HL-60 (cell line): ENCODE measurements around the gene GPN1.

Experiments
- DNase-seq, 2 experiments: peaks; one replicate each; pipeline ENCODE4 v3.0.0-alpha.2; 2010 to 2020; ENCODE audit warnings: low read depth in 1 of 2, low spot score in 1 of 2
- H3K27ac ChIP-seq: fragments of 250-450 bp; sonication (Bioruptor Pico); replicated peaks from 2 replicates; pipeline ENCODE4 v1.5.1; 2020; ENCODE audit warnings: mild to moderate bottlenecking, moderate library complexity
- H3K27me3 ChIP-seq: fragments of 250-450 bp; sonication (Bioruptor Pico); 2 replicates; pipeline ENCODE4 v1.5.1; 2021; ENCODE audit warnings: mild to moderate bottlenecking, moderate library complexity; ENCODE audit not compliant: insufficient read depth, poor library complexity, severe bottlenecking
- H3K4me3 ChIP-seq: replicated peaks from 2 replicates; pipeline ENCODE4 v1.5.1; 2011; ENCODE audit warnings: mild to moderate bottlenecking, control low read depth, low read length; ENCODE audit not compliant: insufficient read depth
- GABPA ChIP-seq: IDR thresholded peaks from 2 replicates; pipeline ENCODE4 v1.6.1; 2012; ENCODE audit warnings: low read depth
- POLR2AphosphoS5 ChIP-seq: IDR thresholded peaks from 2 replicates; pipeline ENCODE4 v1.6.1; 2012; ENCODE audit warnings: low read depth
- SPI1 ChIP-seq: IDR thresholded peaks from 2 replicates; pipeline ENCODE4 v1.6.1; 2012; ENCODE audit warnings: low read depth, mild to moderate bottlenecking, borderline replicate concordance
- TF ChIP-seq, protein P1 (sequence below): IDR thresholded peaks from 2 replicates; pipeline ENCODE4 v1.6.1; 2012; ENCODE audit warnings: low read depth; ENCODE audit not compliant: insufficient replicate concordance
- TF ChIP-seq, protein P2 (sequence below): IDR thresholded peaks from one replicate; pipeline ENCODE4 v1.5.1; 2011; ENCODE audit warnings: low read length, control low read depth, inconsistent platforms; ENCODE audit not compliant: insufficient read depth

GPN1 gene

DNA sequence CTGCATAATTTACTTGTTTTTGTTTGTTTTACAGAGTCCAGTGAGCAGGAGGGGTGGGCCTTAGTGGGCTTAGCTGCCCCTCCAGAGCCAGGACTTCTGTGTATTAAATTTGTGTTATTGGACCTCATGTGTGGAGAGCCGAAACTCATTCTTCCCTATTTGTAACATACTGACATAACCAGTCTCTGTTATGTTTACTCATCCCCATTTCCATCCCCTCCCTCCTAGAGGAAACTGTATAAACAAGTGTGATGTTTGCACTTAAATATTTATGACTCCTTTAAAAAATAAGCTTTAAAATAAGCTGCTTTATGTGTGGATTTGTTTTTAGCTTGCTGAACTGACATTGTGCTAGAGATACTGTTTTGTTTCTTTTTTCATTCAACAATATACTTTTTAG is 32.2 kb upstream of the GPN1 start:
- no peak for DNase-seq
- no peak overlapping the region for H3K27ac ChIP-seq
- no peaks in the 10 kb centered on the region for H3K27me3 ChIP-seq
- H3K4me3 ChIP-seq = no peak overlapping the region
- TF ChIP-seq GABPA (no peak), POLR2AphosphoS5 (no peak), SPI1 (no peak)
- TF ChIP-seq, protein P1, sequence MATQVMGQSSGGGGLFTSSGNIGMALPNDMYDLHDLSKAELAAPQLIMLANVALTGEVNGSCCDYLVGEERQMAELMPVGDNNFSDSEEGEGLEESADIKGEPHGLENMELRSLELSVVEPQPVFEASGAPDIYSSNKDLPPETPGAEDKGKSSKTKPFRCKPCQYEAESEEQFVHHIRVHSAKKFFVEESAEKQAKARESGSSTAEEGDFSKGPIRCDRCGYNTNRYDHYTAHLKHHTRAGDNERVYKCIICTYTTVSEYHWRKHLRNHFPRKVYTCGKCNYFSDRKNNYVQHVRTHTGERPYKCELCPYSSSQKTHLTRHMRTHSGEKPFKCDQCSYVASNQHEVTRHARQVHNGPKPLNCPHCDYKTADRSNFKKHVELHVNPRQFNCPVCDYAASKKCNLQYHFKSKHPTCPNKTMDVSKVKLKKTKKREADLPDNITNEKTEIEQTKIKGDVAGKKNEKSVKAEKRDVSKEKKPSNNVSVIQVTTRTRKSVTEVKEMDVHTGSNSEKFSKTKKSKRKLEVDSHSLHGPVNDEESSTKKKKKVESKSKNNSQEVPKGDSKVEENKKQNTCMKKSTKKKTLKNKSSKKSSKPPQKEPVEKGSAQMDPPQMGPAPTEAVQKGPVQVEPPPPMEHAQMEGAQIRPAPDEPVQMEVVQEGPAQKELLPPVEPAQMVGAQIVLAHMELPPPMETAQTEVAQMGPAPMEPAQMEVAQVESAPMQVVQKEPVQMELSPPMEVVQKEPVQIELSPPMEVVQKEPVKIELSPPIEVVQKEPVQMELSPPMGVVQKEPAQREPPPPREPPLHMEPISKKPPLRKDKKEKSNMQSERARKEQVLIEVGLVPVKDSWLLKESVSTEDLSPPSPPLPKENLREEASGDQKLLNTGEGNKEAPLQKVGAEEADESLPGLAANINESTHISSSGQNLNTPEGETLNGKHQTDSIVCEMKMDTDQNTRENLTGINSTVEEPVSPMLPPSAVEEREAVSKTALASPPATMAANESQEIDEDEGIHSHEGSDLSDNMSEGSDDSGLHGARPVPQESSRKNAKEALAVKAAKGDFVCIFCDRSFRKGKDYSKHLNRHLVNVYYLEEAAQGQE = no peak
- TF ChIP-seq, protein P2, sequence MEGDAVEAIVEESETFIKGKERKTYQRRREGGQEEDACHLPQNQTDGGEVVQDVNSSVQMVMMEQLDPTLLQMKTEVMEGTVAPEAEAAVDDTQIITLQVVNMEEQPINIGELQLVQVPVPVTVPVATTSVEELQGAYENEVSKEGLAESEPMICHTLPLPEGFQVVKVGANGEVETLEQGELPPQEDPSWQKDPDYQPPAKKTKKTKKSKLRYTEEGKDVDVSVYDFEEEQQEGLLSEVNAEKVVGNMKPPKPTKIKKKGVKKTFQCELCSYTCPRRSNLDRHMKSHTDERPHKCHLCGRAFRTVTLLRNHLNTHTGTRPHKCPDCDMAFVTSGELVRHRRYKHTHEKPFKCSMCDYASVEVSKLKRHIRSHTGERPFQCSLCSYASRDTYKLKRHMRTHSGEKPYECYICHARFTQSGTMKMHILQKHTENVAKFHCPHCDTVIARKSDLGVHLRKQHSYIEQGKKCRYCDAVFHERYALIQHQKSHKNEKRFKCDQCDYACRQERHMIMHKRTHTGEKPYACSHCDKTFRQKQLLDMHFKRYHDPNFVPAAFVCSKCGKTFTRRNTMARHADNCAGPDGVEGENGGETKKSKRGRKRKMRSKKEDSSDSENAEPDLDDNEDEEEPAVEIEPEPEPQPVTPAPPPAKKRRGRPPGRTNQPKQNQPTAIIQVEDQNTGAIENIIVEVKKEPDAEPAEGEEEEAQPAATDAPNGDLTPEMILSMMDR = no peak

DNA sequence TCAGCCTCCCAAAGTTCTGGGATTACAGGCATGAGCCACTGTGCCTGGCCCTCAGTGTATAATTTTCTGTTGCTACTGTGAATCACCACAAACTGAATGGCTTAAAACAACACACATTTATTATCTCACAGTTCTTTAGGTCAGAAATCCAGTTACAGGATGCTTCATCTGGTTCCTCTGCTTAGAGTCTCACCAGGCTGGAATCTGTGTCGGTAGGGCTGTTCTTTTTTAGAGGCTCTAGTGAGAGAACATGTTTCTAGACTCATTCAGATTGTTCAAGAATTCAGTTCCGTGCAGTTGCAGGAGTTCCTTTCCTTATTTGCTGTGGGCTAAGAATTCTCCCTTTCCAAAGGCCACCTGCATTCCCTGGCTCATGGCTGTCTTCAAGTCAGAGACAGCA is 22.2 kb upstream of the GPN1 start:
- no peak for DNase-seq
- no peak for TF ChIP-seq GABPA
- TF ChIP-seq, protein P2 = no peak
- H3K27me3 ChIP-seq = no peaks in the 10 kb centered on the region
- no peak overlapping the region for H3K27ac ChIP-seq
- H3K4me3 ChIP-seq = no peak overlapping the region

DNA sequence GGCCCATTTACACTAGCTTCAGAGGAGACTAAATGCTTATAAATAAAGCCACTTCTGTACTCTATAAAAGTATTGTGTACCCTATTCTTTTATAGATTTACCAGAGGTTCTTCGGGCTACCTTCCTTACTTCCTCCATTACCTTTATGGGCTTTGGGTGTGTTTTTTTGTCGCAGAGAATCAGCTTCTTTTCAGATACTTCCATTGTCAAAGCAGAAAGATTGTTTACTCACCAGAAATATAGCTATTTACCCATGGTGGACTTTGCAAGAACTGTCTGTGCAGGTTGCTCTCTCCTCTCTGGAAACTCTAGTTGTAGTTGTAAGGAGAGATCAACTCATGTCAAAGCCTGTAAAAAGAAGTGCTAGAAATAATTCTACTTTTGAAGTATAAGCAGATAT is 14.9 kb upstream of the GPN1 start:
- H3K27ac ChIP-seq = no peak overlapping the region
- H3K27me3 ChIP-seq = no peaks in the 10 kb centered on the region
- no peak overlapping the region for H3K4me3 ChIP-seq
- DNase-seq = no peak
- TF ChIP-seq, protein P1 = no peak
- no peak for TF ChIP-seq POLR2AphosphoS5
- TF ChIP-seq, protein P2 = no peak

DNA sequence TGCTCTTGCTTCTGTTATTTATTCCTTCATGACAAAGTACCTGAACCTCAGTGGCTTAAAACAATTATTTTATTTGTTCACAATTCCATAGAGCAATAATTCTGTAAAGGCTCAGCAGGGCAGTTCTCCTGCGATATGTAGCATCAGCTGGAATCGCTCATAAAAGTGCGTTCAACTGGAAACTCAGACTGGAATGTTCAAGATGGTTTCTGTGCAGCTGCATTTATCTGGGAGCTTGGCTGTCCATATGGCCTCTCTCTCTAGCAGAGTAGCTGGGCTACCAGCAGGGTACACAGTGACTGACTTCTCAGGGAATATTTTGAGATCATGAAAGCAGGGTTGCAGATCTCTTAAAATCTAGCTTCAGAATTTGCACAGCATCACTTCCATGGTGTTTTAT is 13.5 kb upstream of the GPN1 start:
- no peak for DNase-seq
- Histone ChIP-seq H3K27me3 (no peaks in the 10 kb centered on the region), H3K4me3 (no peak overlapping the region), H3K27ac (no peak overlapping the region)
- TF ChIP-seq, protein P2 = no peak
- TF ChIP-seq, protein P1 = no peak
- TF ChIP-seq GABPA = no peak
- TF ChIP-seq POLR2AphosphoS5 = no peak
- no peak for TF ChIP-seq SPI1
